HK-2 (cell line): ENCODE results near the gene CDX2.

ENCODE experiments used
- DNase-seq: peaks from one replicate; pipeline ENCODE4 v3.0.0-alpha.2; 2018; ENCODE audit not compliant: unreplicated experiment

The CDX2 gene

DNA sequence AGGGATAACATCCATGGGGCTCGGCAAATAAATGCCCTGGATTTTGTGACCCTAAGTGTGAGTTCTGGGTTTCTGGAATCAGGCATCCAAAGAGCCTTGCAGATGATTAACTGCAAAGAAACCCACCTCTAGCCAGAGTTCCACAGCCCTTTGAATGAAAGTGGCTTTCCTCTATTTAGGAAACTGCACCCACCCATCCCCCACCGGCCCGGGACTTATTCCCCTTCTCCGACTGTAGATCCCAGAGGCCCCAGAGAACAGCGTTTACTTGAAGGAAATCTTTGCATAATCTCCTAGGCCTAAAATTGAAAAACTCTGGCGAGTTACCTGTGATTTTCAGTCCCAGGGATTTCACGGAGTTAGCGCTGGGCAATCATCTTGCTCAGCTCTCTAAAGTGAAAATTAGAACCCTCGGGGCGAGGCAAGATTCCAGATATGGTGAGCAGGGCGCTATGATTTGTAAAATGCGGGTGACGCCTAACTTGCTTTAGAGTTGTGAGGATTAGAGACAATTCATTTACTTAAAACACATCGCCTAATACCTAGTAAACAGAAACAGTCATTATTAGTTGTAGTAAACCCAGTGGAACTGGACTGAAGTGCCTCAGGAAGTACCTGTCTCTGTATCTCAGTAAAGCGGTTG is 10.0 kb upstream of the CDX2 start:
- DNase-seq = no peak

DNA sequence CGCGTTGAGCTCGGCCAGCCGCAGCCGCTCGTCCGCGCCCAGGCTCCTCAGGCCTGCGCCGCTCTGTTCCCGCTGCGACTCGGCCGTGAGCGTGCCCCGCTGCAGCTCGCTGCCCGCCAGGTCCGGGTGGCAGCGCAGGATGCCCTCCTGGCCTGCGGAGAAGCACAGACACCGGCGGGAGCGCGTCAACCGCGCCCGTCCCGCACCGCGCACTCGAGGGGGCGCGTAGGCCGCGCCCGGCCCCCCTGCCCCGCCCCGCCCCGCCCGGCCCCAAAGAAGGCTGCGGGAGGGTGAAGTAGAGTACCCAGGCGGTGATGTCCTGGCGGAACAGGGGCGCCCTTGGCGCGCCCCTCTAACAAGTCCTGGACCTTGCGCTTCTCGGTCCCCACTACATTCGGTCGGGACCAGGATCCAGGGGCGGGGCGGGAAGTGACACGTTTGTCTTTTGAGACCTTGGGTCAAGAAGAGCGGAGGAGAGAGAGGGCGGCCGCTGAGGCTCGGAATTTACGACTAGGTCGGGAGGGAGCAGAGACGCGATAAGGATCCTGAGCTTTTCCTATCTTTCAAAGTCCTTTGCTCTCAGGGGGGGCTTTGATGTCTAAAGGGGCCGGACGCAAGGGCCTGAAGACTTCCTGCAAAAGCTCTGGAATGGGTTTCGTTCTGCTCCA is 9.3 kb upstream of the CDX2 start:
- DNase-seq = no peak

DNA sequence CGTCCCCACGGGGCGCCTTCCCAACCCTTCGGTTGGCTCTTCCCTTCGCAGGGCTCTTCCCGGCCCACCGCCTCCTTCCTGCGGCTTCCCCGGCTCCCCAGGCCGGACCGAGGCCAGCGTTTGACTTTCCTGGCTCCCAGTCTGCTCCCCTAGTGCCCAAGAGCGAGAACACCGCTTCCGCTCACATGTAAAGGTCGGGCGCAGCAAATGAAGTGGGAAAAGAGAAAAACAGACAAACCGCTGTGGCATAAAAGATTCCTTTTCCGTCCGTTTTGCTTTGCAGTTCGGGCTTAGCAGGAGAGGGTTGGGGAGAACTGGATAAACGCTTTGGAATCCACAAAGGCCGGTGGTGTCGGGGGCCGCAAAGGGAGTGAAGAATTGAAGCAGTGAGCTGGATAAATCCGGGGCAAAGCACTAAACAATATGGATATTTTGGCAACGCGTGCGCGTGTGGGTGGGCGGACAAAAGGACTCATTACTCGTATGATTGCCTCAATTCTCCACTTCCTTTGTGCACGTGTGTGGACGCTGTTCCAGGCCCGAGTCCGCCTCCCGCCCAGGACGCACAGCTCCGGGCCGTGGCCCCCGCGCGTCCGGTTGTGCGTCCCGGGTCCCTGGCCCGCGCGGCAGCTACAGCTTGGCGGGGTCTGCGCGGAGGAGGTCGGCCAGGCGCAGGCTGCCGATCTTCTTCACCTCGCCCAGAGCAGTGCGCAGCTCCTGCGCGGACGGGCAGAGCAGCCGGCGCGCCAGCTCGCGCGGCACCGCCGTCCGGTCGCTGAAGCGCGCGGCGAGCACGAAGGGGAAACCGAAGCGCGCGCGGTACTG is 8.6 kb upstream of the CDX2 start:
- DNase-seq = no peak

DNA sequence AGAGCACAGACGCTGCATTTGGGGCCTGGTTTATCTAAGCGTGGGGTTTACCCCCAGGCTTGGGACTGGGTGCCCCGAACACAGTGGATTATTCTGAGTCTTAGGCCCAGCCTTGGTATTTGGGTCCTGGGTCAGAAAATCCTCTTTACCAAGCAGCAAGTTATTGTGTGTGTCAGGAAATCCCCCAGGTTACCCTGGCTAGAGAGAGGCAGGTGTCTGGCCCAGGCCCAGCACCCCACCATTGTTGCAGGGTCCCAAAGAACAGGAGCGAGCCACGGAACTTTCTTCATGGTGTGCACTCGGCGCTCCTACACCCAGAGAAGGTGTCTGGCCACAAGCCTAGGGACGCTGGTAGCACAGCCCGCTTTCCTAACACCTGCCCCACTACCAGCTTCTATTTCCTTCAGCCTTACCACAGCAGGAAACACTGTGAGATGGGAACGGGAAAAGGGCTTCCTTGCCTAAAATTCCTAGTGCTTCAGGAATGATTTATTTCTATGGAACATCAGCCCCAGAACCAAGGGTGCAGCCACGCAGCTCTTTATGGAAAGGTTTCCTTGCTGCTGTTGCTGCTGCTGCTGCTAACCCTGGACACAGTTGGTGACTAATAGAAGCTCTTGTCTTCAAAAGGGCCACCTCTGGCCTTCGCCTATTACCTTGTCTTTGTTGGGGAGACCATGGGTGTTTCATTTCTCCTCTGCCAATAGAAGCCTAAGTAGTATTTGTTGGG is 7.4 kb upstream of the CDX2 start:
- DNase-seq = no peak

DNA sequence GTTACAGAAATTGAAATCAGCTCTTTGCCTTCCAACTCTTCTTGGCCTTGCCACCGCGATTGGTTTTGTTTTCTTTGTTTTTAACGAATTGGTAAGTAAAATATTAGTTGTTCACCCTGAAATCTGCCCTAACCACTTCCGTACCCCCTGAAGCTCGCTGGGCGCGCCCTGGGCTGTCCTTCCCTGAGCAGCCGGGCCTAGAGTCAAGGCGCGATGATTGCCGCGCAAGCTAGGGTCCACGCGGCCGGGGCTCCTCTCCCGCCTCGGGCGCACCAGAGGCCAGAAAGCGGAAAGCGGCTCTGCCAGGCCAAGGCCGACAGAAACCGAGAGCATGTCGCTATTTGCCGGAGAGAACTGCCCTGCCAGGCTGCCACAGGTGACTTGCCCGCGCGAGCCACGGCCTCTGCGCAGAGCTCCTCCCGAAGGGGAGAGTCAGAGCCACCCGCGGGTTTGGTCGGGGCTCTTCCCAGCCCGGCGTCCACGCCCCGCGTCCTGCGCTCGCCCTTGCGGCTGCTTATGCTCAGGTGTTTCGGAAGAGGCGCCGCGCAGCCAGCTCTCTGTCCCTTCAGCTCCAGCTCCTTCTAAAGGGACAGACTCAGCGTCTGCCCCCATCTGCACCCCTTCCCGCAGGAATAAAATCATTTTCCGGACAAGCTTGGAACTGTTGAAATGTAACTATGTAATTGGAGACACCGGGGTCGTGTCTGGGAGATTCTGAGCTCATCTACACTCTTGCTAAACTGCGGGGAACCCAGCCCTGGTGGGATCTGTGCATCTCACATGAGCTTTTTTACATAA is 6.6 kb upstream of the CDX2 start:
- DNase-seq = no peak

DNA sequence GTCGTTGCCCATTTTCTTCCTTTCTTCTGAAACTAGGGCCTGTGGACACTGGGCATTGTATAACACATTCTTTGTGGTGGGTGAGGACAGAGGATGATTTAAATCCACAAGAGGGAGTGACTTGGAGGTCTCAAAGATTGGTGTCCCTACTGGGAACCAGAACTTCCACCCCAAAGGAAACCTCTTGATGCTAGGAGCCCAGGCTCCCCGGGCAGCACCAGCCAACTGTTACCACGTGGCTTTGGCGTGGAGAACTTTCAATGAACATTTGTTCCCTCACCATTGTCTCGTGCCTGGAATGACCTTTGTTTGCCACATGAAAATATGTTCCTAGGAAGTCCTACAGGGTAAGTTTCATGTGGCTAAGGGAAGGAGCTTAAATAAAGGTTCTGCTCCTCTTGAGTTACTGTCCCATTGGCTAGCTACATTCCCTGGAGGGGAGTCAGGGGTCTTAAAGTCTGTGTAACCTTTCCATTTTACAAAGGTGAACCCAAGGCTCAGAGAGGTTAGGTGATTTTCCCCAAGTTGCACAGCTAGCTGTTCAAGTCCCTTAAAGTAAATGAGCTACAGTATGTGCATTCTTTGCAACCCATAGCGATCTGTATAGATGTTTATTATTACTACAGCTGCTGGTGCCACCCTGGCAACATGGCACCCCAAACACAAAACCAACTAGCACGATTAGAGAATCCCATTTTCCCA is 5.0 kb upstream of the CDX2 start:
- no peak for DNase-seq

DNA sequence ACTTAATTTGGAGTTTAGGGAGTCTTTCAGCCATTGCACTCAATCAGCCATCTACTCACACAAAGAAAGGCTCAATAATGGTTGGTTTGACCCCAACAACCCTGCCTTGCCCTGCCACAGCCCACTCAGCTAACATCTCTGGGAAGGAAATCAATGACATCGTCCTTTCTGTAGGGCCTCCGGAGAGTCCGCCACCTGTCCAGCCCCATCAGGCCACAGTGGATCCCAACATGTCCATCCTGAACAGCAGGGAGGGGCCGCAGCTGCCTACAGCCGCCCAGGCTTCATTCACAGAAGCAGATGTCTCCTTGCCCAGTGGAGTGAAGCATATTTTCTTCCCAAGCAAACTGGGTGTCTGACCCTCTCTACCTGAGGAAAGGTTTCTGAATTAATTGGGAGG is 4.2 kb upstream of the CDX2 start:
- DNase-seq = no peak

DNA sequence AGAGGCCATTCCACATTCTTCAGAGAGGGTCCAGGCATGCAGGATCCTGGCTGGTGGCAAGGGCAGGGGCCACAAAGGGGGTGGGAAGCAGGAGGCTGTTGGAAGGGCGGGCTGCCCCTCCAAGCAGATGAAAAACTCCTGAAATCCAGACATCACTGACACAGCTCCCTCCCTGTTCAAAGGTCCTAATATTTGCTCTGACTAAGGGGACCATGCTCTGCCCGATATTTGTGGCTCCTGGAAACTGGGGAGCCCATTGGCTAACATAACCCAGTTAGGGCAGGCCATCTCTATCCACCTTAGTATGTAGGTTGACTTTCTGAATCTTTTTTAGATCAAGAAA is 3.3 kb upstream of the CDX2 start:
- DNase-seq = no peak

DNA sequence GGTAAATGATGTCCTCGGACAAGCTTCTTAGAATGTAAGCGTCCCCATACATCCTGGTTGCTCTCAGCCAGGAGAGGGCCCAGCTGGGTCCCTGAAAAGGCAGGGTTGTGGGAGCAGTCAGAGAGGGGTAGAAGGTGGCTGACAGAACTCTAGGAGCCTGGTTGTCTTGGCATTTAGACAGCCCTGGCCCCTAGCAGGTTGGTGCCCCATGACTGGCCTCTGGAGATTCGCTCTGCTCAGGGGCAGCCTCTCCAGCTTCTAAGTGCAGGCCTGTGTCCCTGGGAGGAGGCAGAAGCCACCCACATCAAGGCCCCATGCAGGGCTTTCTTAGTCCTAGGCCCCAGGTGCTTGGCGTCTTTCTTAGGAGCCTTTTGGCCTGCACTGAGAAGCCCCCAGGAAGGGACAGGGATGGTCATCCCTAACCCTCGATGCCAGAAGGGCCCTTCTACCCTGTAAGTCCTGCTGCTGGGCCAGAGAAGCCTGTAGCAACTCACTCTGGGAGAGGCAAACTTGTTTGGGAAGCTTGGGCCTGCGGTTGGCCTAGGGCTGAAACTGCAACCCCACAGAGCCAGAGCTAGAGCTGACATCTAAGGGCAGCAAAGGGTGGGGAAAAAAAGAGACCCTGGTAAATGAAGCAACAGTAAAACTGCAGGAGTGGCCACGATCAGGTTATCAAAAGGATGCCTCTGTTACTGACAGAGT is 2.8 kb upstream of the CDX2 start:
- DNase-seq = no peak

DNA sequence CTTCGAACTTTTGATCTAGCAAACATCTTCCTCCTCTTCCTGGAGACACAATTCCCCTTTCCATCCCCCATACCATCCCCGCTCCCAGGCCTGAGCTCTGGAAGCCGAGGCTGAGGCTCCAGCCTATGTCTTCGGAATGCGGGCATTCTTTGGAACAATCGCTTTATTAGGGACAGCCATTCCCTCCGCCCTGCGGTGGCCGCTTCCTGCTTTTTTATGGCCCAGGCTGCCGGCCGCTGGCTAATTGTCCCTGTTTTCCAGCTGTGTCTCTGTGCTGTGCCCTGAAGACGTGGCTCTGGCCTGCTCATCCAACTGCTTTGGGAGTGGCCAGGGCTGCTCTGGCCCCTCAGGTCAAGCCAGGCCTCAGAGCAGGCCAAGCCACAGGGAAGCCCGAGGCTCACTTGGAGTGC is 2.1 kb upstream of the CDX2 start:
- no peak for DNase-seq

DNA sequence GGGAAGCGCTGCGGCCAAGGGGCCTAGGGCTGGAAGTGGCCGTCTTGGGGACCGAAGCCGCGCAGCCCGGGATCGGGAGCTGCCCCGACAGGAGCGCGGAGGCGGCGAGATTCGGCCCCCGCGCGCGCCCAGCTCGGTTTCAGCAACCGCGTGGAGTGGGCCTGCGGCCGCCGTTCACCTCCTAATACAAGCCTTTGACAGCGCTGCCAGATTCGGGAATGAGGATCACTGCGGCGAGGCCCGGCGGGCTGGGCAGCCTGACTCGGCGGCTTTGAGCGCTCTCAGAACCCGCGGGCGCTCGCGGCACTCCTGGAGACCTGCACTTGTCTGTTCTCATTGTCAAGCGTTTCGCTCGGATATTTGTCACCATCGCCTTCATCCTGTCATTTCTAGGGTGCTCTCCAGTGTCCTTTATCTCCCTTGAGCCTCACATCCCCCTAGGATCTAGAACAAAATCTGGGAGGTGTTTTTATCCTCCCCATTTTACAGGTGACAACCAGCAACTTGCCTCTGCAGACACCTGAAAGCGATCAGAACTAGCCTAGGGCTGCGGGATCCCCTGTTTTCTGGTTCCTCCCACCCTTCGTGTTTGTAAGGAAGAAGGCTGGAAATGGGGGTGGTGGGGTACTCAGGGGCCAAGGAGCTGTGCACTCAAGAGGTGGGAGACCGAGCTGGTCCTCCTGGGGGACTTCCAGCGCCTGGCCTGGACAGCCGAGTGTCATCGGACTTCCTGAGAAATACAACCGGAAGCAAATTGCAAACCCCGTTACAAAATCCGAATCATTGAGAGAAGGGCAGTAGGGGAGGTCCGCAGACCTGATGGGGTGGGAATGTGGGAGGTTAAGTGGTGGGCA is 1.5 kb upstream of the CDX2 start:
- no peak for DNase-seq

DNA sequence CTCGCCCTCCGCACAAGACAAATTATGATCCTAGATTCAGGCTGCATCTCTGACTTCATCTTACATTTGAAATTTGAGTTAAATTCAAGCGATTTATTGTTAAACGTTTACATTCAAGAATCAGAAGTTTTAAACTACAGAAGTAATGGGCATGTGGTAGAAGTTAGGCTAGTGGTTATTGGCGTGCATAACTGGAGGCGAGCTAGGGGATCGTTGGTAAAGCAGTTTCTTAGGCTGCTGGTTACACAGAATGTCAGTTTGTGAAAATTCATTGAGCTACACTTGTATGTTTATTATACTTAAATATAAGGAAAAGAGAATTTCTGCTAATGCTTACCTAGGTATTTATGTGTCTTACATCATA is 733 bp upstream of the CDX2 start:
- DNase-seq = no peak

DNA sequence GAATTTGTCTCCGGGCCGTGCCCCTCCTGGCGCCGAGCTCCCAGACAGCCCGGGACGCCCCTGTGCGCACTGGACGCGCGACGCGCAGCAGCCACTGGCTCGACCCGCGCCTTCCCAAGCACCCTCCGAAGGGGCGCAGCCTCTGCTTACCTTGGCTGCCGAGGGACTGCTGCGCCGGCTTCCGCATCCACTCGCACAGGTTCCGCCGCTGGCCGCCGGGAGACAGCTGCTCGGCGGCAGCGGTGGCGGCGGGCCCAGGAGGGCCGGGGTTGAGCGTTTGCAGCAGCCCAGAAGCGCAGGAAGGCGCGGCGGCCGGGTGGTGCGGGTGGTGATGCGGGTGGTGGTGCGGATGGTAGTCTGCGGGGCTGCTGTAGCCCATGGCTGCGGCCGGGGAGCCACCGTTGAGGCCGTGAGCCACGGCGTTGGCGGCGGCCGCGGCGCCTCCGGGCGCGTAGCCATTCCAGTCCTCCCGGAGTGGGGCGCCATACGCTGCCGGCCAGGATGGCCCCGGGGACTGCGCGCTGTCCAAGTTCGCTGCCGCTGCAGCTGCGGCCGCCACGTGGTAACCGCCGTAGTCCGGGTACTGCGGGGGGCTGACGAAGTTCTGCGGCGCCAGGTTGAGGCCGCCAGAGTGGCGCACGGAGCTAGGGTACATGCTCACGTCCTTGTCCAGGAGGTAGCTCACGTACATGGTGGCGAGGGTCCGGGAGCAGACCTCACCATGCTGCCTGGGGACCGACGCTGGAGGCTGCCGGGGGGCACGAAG is 616 bp downstream of the CDX2 start:
- no peak for DNase-seq

DNA sequence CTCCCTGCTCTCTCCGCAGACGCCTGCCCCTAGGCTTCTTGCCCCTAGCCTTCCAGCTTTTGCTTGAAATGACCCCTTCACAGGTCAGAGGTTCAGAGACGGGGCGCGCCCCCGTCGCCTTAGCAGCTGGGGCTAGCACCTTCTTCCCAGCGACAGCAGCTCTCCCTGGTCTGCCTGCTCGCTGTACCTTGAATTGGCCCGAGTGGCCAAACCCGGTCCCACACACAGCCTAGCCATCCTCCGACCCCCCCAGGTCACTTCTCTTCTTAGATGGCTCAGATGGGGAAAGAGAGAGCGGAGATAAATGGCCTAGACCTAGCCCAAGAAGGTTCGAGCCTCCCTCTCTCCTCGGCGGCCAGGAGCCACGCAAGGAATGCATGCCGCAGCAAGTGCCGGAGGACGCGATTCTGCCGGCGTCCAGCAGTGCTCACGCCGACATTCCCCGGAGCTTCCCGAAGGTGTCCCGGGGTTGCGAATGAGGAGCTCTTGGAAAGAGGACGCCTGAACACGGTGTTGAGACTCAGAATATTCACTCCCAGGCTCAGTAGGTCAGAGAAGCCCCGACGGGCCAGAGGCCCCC is 1.3 kb downstream of the CDX2 start:
- DNase-seq = no peak

DNA sequence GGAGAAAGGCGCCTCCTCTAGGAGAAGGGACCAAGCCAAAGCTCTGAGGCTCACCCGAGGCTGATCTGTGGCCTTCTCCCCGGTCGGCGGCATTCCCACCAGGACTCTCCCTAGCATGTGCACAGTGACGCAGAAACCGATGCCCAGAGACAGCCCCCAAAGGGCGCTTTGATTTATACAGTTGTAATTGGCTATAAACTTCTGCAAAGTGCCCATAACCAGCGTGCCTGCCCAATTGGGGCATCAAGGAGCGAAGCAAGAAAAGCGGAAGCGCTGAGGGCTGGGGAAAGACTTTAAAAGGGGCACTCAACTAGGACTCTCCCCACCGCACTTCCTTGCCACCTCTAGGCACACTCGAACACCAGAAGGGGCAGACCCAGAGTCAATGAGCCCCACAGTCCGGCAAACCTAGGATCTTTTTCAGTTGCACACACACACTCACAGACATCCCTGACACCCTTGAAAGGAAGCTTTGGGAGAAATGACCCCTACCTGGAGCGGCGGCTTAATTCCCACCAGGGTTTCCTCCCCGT is 1.8 kb downstream of the CDX2 start:
- no peak for DNase-seq

DNA sequence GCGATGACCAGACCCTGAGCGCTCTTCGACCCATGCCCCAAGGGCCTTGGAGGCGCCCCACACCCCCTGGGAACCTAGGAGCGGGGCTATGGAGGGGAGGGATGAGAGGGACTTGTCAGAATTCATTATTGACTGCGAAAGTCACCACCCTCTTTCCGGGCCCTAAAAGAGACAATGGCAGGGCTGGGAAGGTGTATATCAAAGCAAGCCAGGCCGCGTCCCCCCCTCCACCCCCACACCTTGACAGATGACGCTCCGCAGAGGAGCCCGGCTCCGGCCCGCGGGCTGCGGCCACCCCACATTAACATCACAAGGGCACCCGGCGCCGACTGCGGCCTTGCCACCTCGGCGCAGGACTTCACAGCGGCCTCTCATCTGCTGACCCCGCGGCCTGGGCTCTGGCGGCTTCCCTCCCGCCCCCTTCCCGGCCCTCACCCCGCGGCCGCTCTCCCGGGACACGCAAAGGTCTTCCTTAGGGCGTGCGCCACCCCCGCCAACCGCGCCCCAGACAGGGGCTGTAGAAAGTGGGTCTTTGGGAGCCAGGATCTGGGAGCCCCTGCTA is 2.4 kb downstream of the CDX2 start:
- no peak for DNase-seq

DNA sequence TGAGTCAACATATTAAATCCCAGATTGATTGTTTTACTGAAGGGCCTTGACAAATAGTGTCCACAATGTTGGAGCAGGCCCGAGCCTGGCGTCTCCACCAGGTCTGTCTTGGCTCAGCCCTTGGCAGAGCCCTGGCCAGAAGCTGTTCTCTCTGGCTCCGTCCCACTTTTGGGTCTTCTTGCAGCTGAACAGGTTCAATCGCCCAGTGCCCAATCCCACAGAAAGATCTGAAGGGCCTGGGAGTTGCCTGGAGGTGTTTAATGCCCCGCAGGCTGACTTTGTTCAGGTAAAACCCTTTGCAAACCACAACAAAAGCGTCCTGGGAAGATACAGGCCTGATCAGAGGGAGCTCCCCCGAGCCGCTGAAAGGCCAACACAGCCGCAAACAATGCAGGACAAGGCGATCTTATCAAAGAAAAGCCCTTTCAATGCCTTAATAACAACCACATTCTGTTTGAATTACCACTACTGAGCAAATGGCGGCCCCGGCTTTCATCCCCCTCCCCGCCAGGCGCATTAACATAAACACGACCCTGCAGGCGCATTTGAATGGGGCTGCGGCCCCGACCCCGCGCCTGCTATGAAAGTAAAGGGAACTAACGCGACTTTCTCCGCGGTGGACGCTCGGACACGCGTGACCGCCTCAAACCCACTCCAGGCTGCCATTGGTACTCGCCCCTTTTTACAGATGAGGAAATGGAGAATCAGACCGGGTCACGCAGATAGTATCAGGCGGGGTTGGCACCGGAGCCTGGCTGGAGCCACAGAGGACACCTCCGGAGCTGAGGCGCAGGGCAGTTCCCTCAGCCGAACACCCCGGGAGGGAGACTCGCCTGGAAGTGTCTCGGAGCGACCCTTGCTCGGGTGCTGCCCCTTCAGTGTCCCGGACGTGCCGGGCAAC is 3.1 kb downstream of the CDX2 start:
- DNase-seq = no peak
